ENCODE measurements around the gene HVCN1.
"Not testable (repeated sequence)": the region's sequence is repeated elsewhere in the genome, so short reads cannot be mapped to it uniquely, and the experiment has no call there.

HVCN1 gene

GRCh38 chr12:110688446-110689280, at the start of gene HVCN1:
Gene HVCN1, minus strand, starts transcription at chr12:110689115. Its CDS starts 5,870 bp downstream, at chr12:110683245.
- DNase-seq, result no peak

GRCh38 chr12:110737532-110737931, 48.6 kb upstream of the HVCN1 start:
- DNase-seq, result no peak

- DNase-seq, result not testable (repeated sequence)
These were observed 48.1 kb upstream of the HVCN1 start for GRCh38 chr12:110737016-110737415.

GRCh38 chr12:110733900-110734299, 45.0 kb upstream of the HVCN1 start:
- DNase-seq, result peak; percentile 38

GRCh38 chr12:110733089-110733715, 44.3 kb upstream of the HVCN1 start:
- DNase-seq, result no peak

- no peak for DNase-seq
These were observed 43.7 kb upstream of the HVCN1 start for GRCh38 chr12:110732572-110732971.

GRCh38 chr12:110731479-110731878, 42.6 kb upstream of the HVCN1 start:
- no peak for DNase-seq

- no peak for DNase-seq
These were observed 39.7 kb upstream of the HVCN1 start for GRCh38 chr12:110728628-110729027.

GRCh38 chr12:110726708-110727369, 37.9 kb upstream of the HVCN1 start:
- no peak for DNase-seq

- DNase-seq, result no peak
These were observed 37.1 kb upstream of the HVCN1 start for GRCh38 chr12:110726028-110726427.

- DNase-seq, result no peak
These were observed 36.4 kb upstream of the HVCN1 start for GRCh38 chr12:110725267-110725666.

- DNase-seq, result peak; percentile 6
These were observed 34.0 kb upstream of the HVCN1 start for GRCh38 chr12:110722892-110723291.

GRCh38 chr12:110721570-110721969, 32.7 kb upstream of the HVCN1 start:
- no peak for DNase-seq

- no peak for DNase-seq
These were observed 31.6 kb upstream of the HVCN1 start for GRCh38 chr12:110720516-110720915.

GRCh38 chr12:110718222-110718908, 29.4 kb upstream of the HVCN1 start:
- peak; percentile 37 for DNase-seq

GRCh38 chr12:110717037-110717436, 28.1 kb upstream of the HVCN1 start:
- DNase-seq, result no peak

- no peak for DNase-seq
These were observed 20.0 kb upstream of the HVCN1 start for GRCh38 chr12:110708917-110709316.

- no peak for DNase-seq
These were observed 16.4 kb upstream of the HVCN1 start for GRCh38 chr12:110705309-110705708.

GRCh38 chr12:110704750-110705149, 15.8 kb upstream of the HVCN1 start:
- DNase-seq, result peak; percentile 31

- no peak for DNase-seq
These were observed 15.3 kb upstream of the HVCN1 start for GRCh38 chr12:110704231-110704630.

- no peak for DNase-seq
These were observed 13.2 kb upstream of the HVCN1 start for GRCh38 chr12:110702081-110702480.

GRCh38 chr12:110699591-110700445, 10.9 kb upstream of the HVCN1 start:
- DNase-seq, result no peak
